ENCODE results near the gene COBL.

DNA sequence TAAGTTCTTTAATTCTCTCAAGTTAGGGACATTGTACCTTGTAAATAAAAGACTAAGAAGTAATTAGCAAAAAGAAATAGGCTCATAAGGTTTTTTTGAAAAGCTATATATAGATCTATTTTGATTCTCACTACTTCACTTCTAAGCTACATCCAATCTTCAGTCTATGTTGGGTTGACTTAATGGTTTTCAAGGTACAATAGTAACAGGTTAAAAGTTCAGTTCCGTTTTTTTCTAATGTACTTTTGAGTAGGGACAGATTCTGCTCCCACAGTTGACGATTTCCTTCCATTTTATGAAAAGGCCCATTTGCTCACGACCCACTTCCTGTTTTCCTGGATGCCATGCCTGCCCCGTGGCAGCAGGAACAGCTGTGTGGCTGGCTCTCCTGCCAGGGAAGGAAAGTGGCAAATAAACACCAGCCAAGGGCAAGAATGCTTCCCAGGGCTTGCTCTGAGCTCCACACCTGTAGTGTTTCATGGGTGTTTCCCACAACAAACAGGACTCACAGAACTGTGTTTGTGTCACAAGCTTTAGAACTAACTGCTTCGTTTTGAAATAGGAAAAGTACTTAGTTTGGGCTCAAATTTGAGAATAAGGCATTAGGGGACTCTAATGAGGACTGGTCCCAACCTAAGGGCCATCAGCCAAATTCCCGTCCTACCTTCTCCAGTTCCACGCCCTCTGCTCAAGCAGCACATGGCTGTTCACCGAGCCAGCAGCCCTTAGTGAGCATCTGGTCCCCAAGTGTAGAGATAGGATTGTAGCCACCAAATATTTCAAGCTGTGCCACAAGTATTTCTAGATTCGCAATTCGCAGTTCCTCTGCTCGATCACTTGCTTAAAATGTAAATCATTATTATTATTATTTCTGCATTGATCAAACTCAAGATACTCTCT is 240.7 kb downstream of the COBL start:
- TF ChIP-seq POLR2A (IDR thresholded peaks at IDR 0.05; ENCODE audit: low read depth, low read length) (no peak), POLR2AphosphoS5 (IDR thresholded peaks at IDR 0.05; ENCODE audit: low read depth, low read length) (no peak), PAX5 (IDR thresholded peaks at IDR 0.05; ENCODE audit: insufficient read depth, low read length, severe bottlenecking) (no peak), SPI1 (IDR thresholded peaks at IDR 0.05; ENCODE audit: low read depth, low read length) (peak; percentile 30; the same call in 1 of the 2 replicates), TAF1 (IDR thresholded peaks at IDR 0.05; ENCODE audit: low read depth, low read length) (no peak)
